Measurements from ENCODE around the gene ANTXRL.
"Not testable (repeated sequence)": the region's sequence is repeated elsewhere in the genome, so short reads cannot be mapped to it uniquely, and the experiment has no call there.

Gene ANTXRL

GRCh38 chr10:46273506-46274477 lies 13.0 kb upstream of the ANTXRL start:
- DNase-seq (ENCODE audit: low read depth) = no peak

GRCh38 chr10:46277840-46278239 lies 9.0 kb upstream of the ANTXRL start:
- DNase-seq (ENCODE audit: low read depth) = no peak

- not testable (repeated sequence) for DNase-seq (ENCODE audit: low read depth)
Measured at GRCh38 chr10:46282421-46282831, 4.4 kb upstream of the ANTXRL start.

- DNase-seq (ENCODE audit: low read depth) = peak; percentile 4
Measured at GRCh38 chr10:46282842-46283574, 3.8 kb upstream of the ANTXRL start.

- DNase-seq (ENCODE audit: low read depth) = no peak
Measured at GRCh38 chr10:46283580-46284285, 3.1 kb upstream of the ANTXRL start.

GRCh38 chr10:46284286-46285229 lies 2.2 kb upstream of the ANTXRL start:
- peak; percentile 43 for DNase-seq (ENCODE audit: low read depth)

- no peak for DNase-seq (ENCODE audit: low read depth)
Measured at GRCh38 chr10:46285300-46285699, 1.5 kb upstream of the ANTXRL start.

- no peak for DNase-seq (ENCODE audit: low read depth)
Measured at GRCh38 chr10:46285966-46286620, 704 bp upstream of the ANTXRL start.

- no peak for DNase-seq (ENCODE audit: low read depth)
Measured at GRCh38 chr10:46287846-46288477, 1.2 kb downstream of the ANTXRL start.

- DNase-seq (ENCODE audit: low read depth) = no peak
Measured at GRCh38 chr10:46288601-46289206, 1.9 kb downstream of the ANTXRL start.

- no peak for DNase-seq (ENCODE audit: low read depth)
Measured at GRCh38 chr10:46289209-46289810, 2.5 kb downstream of the ANTXRL start.

GRCh38 chr10:46290101-46290886 lies 3.5 kb downstream of the ANTXRL start:
- DNase-seq (ENCODE audit: low read depth) = no peak

- DNase-seq (ENCODE audit: low read depth) = no peak
Measured at GRCh38 chr10:46291817-46292572, 5.2 kb downstream of the ANTXRL start.

- no peak for DNase-seq (ENCODE audit: low read depth)
Measured at GRCh38 chr10:46292573-46293023, 5.8 kb downstream of the ANTXRL start.

- no peak for DNase-seq (ENCODE audit: low read depth)
Measured at GRCh38 chr10:46293228-46293627, 6.4 kb downstream of the ANTXRL start.

- no peak for DNase-seq (ENCODE audit: low read depth)
Measured at GRCh38 chr10:46293832-46294640, 7.2 kb downstream of the ANTXRL start.
